ENCODE data around the gene ZSCAN9.

DNA sequence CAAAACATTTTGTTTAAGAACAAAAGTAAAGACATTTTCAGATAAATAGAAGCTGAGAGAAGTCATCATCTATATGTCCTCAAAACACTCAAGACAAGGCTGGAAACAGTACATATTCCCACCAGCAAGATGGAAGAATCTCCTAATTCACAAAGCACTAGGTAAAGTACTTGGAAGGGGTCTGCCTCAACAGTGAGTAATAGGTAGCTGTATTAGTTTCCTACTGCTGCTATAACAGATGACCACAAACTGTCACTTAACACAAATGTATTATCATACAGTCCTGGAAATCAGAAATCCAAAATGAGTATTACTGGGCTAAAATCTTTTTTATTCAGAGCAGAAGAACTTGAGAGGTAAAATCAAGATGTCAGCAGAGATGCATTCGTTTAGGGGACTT, 42.8 kb upstream of the ZSCAN9 start:
- TF ChIP-seq, protein P1, sequence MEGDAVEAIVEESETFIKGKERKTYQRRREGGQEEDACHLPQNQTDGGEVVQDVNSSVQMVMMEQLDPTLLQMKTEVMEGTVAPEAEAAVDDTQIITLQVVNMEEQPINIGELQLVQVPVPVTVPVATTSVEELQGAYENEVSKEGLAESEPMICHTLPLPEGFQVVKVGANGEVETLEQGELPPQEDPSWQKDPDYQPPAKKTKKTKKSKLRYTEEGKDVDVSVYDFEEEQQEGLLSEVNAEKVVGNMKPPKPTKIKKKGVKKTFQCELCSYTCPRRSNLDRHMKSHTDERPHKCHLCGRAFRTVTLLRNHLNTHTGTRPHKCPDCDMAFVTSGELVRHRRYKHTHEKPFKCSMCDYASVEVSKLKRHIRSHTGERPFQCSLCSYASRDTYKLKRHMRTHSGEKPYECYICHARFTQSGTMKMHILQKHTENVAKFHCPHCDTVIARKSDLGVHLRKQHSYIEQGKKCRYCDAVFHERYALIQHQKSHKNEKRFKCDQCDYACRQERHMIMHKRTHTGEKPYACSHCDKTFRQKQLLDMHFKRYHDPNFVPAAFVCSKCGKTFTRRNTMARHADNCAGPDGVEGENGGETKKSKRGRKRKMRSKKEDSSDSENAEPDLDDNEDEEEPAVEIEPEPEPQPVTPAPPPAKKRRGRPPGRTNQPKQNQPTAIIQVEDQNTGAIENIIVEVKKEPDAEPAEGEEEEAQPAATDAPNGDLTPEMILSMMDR (IDR thresholded peaks at IDR 0.05; ENCODE audit: low read depth, low read length, missing input control) = no peak
- TF ChIP-seq, protein P2, sequence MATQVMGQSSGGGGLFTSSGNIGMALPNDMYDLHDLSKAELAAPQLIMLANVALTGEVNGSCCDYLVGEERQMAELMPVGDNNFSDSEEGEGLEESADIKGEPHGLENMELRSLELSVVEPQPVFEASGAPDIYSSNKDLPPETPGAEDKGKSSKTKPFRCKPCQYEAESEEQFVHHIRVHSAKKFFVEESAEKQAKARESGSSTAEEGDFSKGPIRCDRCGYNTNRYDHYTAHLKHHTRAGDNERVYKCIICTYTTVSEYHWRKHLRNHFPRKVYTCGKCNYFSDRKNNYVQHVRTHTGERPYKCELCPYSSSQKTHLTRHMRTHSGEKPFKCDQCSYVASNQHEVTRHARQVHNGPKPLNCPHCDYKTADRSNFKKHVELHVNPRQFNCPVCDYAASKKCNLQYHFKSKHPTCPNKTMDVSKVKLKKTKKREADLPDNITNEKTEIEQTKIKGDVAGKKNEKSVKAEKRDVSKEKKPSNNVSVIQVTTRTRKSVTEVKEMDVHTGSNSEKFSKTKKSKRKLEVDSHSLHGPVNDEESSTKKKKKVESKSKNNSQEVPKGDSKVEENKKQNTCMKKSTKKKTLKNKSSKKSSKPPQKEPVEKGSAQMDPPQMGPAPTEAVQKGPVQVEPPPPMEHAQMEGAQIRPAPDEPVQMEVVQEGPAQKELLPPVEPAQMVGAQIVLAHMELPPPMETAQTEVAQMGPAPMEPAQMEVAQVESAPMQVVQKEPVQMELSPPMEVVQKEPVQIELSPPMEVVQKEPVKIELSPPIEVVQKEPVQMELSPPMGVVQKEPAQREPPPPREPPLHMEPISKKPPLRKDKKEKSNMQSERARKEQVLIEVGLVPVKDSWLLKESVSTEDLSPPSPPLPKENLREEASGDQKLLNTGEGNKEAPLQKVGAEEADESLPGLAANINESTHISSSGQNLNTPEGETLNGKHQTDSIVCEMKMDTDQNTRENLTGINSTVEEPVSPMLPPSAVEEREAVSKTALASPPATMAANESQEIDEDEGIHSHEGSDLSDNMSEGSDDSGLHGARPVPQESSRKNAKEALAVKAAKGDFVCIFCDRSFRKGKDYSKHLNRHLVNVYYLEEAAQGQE (IDR thresholded peaks at IDR 0.05) = no peak
- no peak for TF ChIP-seq SP1 (IDR thresholded peaks at IDR 0.05)
- TF ChIP-seq GABPA (IDR thresholded peaks at IDR 0.05 in 1 of 2, conservative IDR thresholded peaks at IDR 0.05 in 1 of 2) = no peak
- TF ChIP-seq JUND (IDR thresholded peaks at IDR 0.05) = no peak
- TF ChIP-seq TAF1 (conservative IDR thresholded peaks at IDR 0.05) = no peak
- TF ChIP-seq YY1 (IDR thresholded peaks at IDR 0.05) = no peak
- TF ChIP-seq, protein P3, sequence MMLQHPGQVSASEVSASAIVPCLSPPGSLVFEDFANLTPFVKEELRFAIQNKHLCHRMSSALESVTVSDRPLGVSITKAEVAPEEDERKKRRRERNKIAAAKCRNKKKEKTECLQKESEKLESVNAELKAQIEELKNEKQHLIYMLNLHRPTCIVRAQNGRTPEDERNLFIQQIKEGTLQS (IDR thresholded peaks at IDR 0.05) = no peak
- no peak for TF ChIP-seq RXRA (IDR thresholded peaks at IDR 0.05)
